ENCODE measurements around the gene AKAP6.

AKAP6 gene

DNA sequence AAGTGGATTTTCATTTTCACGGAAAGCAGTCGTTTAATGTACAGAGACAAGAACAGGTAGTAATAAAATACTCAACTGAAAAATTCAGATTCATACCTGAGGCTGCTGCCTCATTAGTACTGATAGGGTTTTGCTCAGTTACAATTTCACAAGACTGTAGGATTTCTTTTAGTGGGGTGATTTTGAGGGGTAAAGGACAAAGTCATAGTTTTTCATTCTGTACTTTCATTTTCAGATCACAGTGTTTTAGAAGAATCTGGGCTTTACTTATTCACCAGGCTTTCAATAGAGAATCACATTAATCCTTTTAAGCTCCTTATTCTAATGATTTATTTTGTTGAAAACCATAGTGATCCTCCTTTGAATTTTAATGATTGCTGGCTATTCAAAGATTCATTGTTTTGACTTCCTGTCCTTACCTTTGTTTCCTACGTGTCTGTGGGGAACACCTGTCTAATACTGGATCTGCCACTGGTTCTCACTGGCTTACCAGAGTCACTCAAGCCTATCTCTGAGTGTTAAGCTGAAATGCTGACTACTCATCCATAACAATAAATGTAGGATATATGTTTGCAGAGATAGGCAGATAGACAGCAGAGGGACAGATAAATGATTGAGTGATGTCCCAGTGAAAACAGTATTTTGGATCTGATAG lies 365.8 kb downstream of the AKAP6 start:
- no peak overlapping the region for H3K4me3 ChIP-seq (ENCODE audit: low read depth, low read length, poor library complexity, severe bottlenecking)
- H3F3A ChIP-seq (ENCODE audit: insufficient read depth, low read length) = no peaks in the 10 kb centered on the region
- H3K79me2 ChIP-seq (ENCODE audit: insufficient read depth, low read length) = no peaks in the 10 kb centered on the region
- no peaks in the 10 kb centered on the region for H3K27me3 ChIP-seq (ENCODE audit: insufficient read depth, low read length)
- no peaks in the 10 kb centered on the region for H3K36me3 ChIP-seq (ENCODE audit: insufficient read depth, low read length)
- TF ChIP-seq EZH2 (IDR thresholded peaks at IDR 0.05; ENCODE audit: borderline replicate concordance, low read length) = no peak
- TF ChIP-seq, protein P1, sequence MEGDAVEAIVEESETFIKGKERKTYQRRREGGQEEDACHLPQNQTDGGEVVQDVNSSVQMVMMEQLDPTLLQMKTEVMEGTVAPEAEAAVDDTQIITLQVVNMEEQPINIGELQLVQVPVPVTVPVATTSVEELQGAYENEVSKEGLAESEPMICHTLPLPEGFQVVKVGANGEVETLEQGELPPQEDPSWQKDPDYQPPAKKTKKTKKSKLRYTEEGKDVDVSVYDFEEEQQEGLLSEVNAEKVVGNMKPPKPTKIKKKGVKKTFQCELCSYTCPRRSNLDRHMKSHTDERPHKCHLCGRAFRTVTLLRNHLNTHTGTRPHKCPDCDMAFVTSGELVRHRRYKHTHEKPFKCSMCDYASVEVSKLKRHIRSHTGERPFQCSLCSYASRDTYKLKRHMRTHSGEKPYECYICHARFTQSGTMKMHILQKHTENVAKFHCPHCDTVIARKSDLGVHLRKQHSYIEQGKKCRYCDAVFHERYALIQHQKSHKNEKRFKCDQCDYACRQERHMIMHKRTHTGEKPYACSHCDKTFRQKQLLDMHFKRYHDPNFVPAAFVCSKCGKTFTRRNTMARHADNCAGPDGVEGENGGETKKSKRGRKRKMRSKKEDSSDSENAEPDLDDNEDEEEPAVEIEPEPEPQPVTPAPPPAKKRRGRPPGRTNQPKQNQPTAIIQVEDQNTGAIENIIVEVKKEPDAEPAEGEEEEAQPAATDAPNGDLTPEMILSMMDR (IDR thresholded peaks at IDR 0.05; ENCODE audit: low read length) = no peak
- H2AFZ ChIP-seq (ENCODE audit: low read length) = no peak overlapping the region
- H3K9ac ChIP-seq (ENCODE audit: low read length) = no peak overlapping the region
- H3K4me1 ChIP-seq (ENCODE audit: insufficient read depth, low read length, severe bottlenecking) = no peaks in the 10 kb centered on the region
- no peak overlapping the region for H3K4me2 ChIP-seq (ENCODE audit: low read length)
- H3K9me2 ChIP-seq (ENCODE audit: low read depth, low read length) = no peaks in the 10 kb centered on the region
- no peaks in the 10 kb centered on the region for H4K20me1 ChIP-seq (ENCODE audit: insufficient read depth, low read length)
- no peaks in the 10 kb centered on the region for H3K9me3 ChIP-seq (ENCODE audit: low read length)
- no peak overlapping the region for H3K27ac ChIP-seq (ENCODE audit: low read depth, low read length, poor library complexity, severe bottlenecking)

DNA sequence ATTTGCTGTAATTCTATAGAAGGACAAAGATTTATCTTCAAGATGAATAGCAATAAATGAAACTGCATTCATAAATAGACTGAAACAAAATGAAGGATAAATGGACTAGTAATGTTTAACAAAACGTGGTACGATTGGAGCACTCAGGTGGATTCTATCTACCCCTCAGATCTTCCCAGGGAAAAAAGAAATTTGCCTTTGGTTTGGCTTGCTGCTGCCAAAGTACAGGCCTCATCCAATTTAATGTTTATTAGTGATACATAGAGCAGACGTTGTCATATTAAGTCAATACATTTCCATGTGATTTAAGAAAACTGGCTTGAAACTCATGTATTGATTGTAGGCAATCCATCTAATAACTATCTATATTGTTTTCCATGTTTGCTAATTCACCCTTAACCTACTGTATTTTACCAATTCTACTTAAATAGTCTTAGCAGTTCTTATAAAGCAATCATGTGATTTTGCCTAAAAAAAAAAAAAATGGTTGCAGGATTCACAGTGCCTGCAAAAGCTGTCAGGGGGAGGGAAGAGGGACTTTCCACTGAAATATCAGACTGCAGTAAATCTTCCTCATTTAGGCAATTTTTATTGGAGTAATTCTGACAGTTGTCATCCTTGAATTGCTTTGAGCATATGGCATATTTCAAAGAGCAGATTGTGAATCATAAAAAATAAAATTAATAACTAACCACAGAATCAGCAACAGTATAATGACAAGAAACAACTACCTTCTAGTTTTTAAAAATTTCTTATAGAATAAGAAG lies 367.4 kb downstream of the AKAP6 start:
- Histone ChIP-seq H3F3A (ENCODE audit: insufficient read depth, low read length) (no peaks in the 10 kb centered on the region), H3K4me2 (ENCODE audit: low read length) (no peak overlapping the region), H2AFZ (ENCODE audit: low read length) (no peak overlapping the region), H3K27me3 (ENCODE audit: insufficient read depth, low read length) (no peaks in the 10 kb centered on the region), H3K27ac (ENCODE audit: low read depth, low read length, poor library complexity, severe bottlenecking) (no peak overlapping the region), H3K9me2 (ENCODE audit: low read depth, low read length) (no peaks in the 10 kb centered on the region), H3K36me3 (ENCODE audit: insufficient read depth, low read length) (no peaks in the 10 kb centered on the region), H3K4me3 (ENCODE audit: low read depth, low read length, poor library complexity, severe bottlenecking) (no peak overlapping the region), H3K9ac (ENCODE audit: low read length) (no peak overlapping the region), H4K20me1 (ENCODE audit: insufficient read depth, low read length) (no peaks in the 10 kb centered on the region), H3K4me1 (ENCODE audit: insufficient read depth, low read length, severe bottlenecking) (no peaks in the 10 kb centered on the region), H3K9me3 (ENCODE audit: low read length) (no peaks in the 10 kb centered on the region), H3K79me2 (ENCODE audit: insufficient read depth, low read length) (no peaks in the 10 kb centered on the region)
- TF ChIP-seq, protein P1 (IDR thresholded peaks at IDR 0.05; ENCODE audit: low read length) = no peak
- TF ChIP-seq EZH2 (IDR thresholded peaks at IDR 0.05; ENCODE audit: borderline replicate concordance, low read length) = no peak

- TF ChIP-seq, protein P1 (IDR thresholded peaks at IDR 0.05; ENCODE audit: low read length) = no peak
- TF ChIP-seq EZH2 (IDR thresholded peaks at IDR 0.05; ENCODE audit: borderline replicate concordance, low read length) = no peak
- Histone ChIP-seq H3K9ac (ENCODE audit: low read length) (no peak overlapping the region), H2AFZ (ENCODE audit: low read length) (no peak overlapping the region), H3K4me3 (ENCODE audit: low read depth, low read length, poor library complexity, severe bottlenecking) (no peak overlapping the region), H3K27me3 (ENCODE audit: insufficient read depth, low read length) (no peaks in the 10 kb centered on the region), H3K79me2 (ENCODE audit: insufficient read depth, low read length) (no peaks in the 10 kb centered on the region), H3K4me2 (ENCODE audit: low read length) (no peak overlapping the region), H3K27ac (ENCODE audit: low read depth, low read length, poor library complexity, severe bottlenecking) (no peak overlapping the region), H3K4me1 (ENCODE audit: insufficient read depth, low read length, severe bottlenecking) (no peaks in the 10 kb centered on the region), H3K9me3 (ENCODE audit: low read length) (no peaks in the 10 kb centered on the region), H3F3A (ENCODE audit: insufficient read depth, low read length) (no peaks in the 10 kb centered on the region), H4K20me1 (ENCODE audit: insufficient read depth, low read length) (no peaks in the 10 kb centered on the region), H3K9me2 (ENCODE audit: low read depth, low read length) (no peaks in the 10 kb centered on the region), H3K36me3 (ENCODE audit: insufficient read depth, low read length) (no peaks in the 10 kb centered on the region)
Observed at GRCh38 chr14:32697114-32697513, 368.0 kb downstream of the AKAP6 start.
